Thoracic aorta (tissue), 2 donors: ENCODE results near the gene PLEKHG5. TPM values are rescaled to one million over a fixed set of nuclear protein-coding genes. Genes with fewer than 3 reads are reported as not detected.

Experiments used
- ATAC-seq: fragments of 150-250 bp; one replicate; pipeline ENCODE4 v1.8.0; 2017; ENCODE audit warnings: low read depth; ENCODE audit not compliant: insufficient number of reproducible peaks, low FRiP score
- DNase-seq: peaks from one replicate; pipeline ENCODE4 v3.0.0-alpha.2; 2020; ENCODE audit warnings: low spot score
- H3K27ac ChIP-seq, 2 donors: fragments of 200-600 bp; sonication (generic); 1 replicate in 1 of 2; 2 replicates in 1 of 2; pipeline ENCODE4 v1.5.1; 2016; ENCODE audit warnings: mild to moderate bottlenecking in 2 of 2, moderate library complexity in 2 of 2
- H3K27me3 ChIP-seq: fragments of 200-600 bp; sonication (generic); replicated peaks from 2 replicates; pipeline ENCODE4 v1.6.0; 2016; ENCODE audit warnings: mild to moderate bottlenecking; ENCODE audit not compliant: insufficient read depth
- H3K36me3 ChIP-seq: fragments of 200-600 bp; sonication (generic); one replicate; pipeline ENCODE4 v1.5.1; 2016
- H3K4me1 ChIP-seq, 2 donors: fragments of 200-600 bp; sonication (generic); 1 replicate in 1 of 2; 2 replicates in 1 of 2; pipeline versions ENCODE4 v1.5.1 to v1.6.0; 2016; ENCODE audit warnings: low read depth in 2 of 2, mild to moderate bottlenecking in 1 of 2; ENCODE audit not compliant: control insufficient read depth in 1 of 2
- H3K4me3 ChIP-seq: fragments of 200-600 bp; sonication (generic); 2 replicates; pipeline ENCODE4 v1.5.1; 2016; ENCODE audit warnings: mild to moderate bottlenecking
- H3K9me3 ChIP-seq: fragments of 200-600 bp; sonication (generic); 2 replicates; pipeline ENCODE4 v1.5.1; 2016
- CTCF ChIP-seq: fragments of 200-600 bp; sonication (generic); IDR thresholded peaks from one replicate; pipeline ENCODE4 v1.5.1; 2019; ENCODE audit warnings: antibody characterized with exemption
- total RNA-seq, 2 donors: library from RNA; depleted of rRNA; stranded (reverse); fragments of >200 nt; gene quantifications; one replicate each; pipeline versions ENCODE4 v1.1.0 to v1.2.3, GENCODE V29; 2016

The PLEKHG5 gene
- total RNA-seq, 2 donors from 2014 or later, result 23.4 to 32.9 TPM

DNA sequence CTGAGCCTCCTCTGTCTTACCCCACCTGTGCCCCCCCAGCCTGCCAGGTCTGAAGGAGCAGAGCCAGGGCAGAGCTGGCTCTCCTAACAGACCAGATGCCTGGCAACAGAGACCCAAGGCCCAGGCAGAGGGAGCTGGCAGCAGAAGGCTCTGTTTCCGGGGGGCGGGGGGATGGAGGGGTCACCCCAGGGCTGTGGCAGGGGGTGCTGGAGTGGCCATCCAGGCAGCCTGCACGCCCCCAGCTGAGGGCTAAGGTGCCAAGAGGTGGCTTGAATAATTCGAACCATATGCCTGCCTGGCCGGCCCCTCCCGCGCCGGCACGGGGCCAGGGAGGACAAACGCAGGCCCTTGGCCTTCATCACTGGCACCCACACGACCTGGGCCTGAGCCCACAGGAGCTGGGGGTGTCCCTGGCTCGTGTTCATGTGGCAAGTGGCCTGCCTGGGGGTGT, 16.0 kb upstream of the PLEKHG5 start:
- no peak overlapping the region for H3K4me3 ChIP-seq
- no peak for TF ChIP-seq CTCF
- H3K36me3 ChIP-seq, result no peaks in the 10 kb centered on the region
- no peak overlapping the region for H3K27ac ChIP-seq
- H3K27me3 ChIP-seq, result no peaks in the 10 kb centered on the region
- H3K9me3 ChIP-seq, result no peaks in the 10 kb centered on the region
- DNase-seq (no peak), ATAC-seq (no peak)
- peaks cover 15 to 22% of the 10 kb centered on the region in 2 donors for H3K4me1 ChIP-seq

DNA sequence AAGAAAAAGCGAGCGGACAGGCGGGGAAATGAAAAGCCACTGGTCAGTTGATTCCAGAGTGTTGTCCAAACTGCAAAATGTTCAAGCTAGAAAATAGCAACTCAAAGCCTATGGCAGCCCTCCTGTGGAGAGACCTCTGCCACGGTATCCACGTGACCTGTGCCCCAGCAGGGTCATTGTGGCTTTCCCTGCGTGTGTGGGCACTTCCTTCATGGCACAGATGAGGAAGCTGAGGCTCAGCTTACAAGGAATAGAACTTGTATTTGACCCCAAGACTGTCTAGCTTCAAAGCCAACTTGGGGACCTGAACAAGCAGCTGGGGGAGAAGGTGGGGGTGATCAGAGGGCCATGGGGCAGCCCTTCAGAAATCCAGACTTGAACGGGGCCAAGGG, 15.6 kb upstream of the PLEKHG5 start:
- no peaks in the 10 kb centered on the region for H3K36me3 ChIP-seq
- H3K4me1 ChIP-seq, result peaks cover 19 to 27% of the 10 kb centered on the region in 2 donors
- H3K27ac ChIP-seq, result no peak overlapping the region
- H3K4me3 ChIP-seq, result no peak overlapping the region
- no peak for TF ChIP-seq CTCF
- DNase-seq (no peak), ATAC-seq (no peak)
- H3K27me3 ChIP-seq, result no peaks in the 10 kb centered on the region
- no peaks in the 10 kb centered on the region for H3K9me3 ChIP-seq

- no peaks in the 10 kb centered on the region for H3K9me3 ChIP-seq
- no peak for TF ChIP-seq CTCF
- H3K27ac ChIP-seq, result no peak overlapping the region
- peaks cover 25 to 33% of the 10 kb centered on the region in 2 donors for H3K4me1 ChIP-seq
- no peak overlapping the region for H3K4me3 ChIP-seq
- ATAC-seq (no peak), DNase-seq (no peak)
- H3K27me3 ChIP-seq, result no peaks in the 10 kb centered on the region
- no peaks in the 10 kb centered on the region for H3K36me3 ChIP-seq
Observed at GRCh38 chr1:6506210-6507036, 15.0 kb upstream of the PLEKHG5 start.

DNA sequence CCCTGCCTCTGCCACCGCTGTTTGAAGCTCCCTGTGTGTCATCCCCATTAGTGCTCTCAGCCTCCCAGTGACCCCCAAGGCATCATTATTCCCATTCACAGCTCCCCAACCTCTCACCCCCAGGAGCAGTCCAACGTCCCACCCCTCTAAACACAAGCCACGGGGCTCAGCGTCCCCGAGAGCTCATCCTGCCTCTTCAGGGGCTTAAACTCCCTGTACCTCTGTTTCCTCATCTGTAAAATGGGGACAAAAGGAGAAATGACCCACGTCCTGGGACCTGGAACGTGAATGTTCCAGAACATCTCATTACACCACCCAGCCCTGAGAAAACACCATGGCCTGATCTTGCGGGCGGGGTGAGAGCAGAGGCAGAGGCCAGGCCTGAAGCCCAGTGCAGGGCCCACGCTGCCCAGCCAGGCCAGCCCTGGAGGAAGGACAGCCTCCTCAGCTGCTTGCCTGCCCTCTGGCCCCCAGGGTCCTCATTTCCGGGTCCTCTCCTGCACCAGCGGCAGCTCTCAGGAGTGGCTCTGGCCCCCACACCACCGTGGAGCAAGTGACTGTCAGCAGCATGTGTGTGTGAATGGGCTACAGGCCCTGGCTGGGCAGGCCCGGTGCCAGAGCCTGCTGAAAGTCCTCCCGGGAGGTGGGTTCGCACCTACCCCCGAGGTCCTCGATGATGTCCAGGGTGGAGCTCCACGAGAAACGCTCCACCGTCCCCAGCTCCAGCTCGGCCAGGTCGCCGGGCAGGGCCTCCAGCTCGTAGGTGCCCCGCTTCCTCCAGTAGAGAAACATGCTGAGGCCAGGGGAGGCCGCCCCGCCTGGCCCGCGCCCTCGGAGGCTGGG, 14.1 kb upstream of the PLEKHG5 start:
- no peaks in the 10 kb centered on the region for H3K36me3 ChIP-seq
- H3K4me1 ChIP-seq, result peaks cover 30 to 41% of the 10 kb centered on the region in 2 donors
- DNase-seq (no peak), ATAC-seq (no peak)
- no peaks in the 10 kb centered on the region for H3K9me3 ChIP-seq
- H3K27ac ChIP-seq, result no peak overlapping the region
- no peaks in the 10 kb centered on the region for H3K27me3 ChIP-seq
- no peak overlapping the region for H3K4me3 ChIP-seq
- no peak for TF ChIP-seq CTCF

GRCh38 chr1:6504887-6505286, 13.4 kb upstream of the PLEKHG5 start:
- H3K36me3 ChIP-seq, result no peaks in the 10 kb centered on the region
- no peaks in the 10 kb centered on the region for H3K27me3 ChIP-seq
- no peaks in the 10 kb centered on the region for H3K9me3 ChIP-seq
- TF ChIP-seq CTCF, result no peak
- no peak overlapping the region for H3K4me3 ChIP-seq
- ATAC-seq, result no peak
- no peak for DNase-seq
- H3K27ac ChIP-seq, result no peak overlapping the region
- H3K4me1 ChIP-seq, result peaks cover 30 to 48% of the 10 kb centered on the region in 2 donors
